ENCODE data around the gene CCT5. TPM values are rescaled to one million over a fixed set of nuclear protein-coding genes. Genes with fewer than 3 reads are reported as not detected.

Gene CCT5
- total RNA-seq, 1 donor from 2014 or later: 542 TPM

DNA sequence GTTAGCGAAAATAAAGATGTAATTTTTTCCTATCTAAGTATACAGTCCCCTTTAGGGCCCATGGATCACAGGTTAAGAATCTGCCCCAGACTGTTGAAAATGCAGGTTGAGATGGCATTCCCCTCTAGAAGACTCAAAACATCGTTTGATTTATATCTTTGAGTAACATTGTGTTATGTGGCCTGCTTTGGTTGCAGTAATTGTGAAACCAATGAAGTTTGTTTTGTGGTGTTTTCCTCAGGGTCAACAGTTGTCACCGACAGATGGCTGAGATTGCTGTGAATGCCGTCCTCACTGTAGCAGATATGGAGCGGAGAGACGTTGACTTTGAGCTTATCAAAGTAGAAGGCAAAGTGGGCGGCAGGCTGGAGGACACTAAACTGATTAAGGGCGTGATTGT lies 7.8 kb downstream of the CCT5 start:
- FAIRE-seq (no peak), DNase-seq (ENCODE audit: low read depth) (no peak)
- Histone ChIP-seq H3K27me3 (ENCODE audit: control insufficient read depth, insufficient read depth, low read length) (no peaks in the 10 kb centered on the region), H3K4me3 (ENCODE audit: low read depth, low read length) (no peak overlapping the region), H3K36me3 (ENCODE audit: control insufficient read depth, insufficient read depth, low read length) (peaks cover 37% of the 10 kb centered on the region)
- TF ChIP-seq, protein P1, sequence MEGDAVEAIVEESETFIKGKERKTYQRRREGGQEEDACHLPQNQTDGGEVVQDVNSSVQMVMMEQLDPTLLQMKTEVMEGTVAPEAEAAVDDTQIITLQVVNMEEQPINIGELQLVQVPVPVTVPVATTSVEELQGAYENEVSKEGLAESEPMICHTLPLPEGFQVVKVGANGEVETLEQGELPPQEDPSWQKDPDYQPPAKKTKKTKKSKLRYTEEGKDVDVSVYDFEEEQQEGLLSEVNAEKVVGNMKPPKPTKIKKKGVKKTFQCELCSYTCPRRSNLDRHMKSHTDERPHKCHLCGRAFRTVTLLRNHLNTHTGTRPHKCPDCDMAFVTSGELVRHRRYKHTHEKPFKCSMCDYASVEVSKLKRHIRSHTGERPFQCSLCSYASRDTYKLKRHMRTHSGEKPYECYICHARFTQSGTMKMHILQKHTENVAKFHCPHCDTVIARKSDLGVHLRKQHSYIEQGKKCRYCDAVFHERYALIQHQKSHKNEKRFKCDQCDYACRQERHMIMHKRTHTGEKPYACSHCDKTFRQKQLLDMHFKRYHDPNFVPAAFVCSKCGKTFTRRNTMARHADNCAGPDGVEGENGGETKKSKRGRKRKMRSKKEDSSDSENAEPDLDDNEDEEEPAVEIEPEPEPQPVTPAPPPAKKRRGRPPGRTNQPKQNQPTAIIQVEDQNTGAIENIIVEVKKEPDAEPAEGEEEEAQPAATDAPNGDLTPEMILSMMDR (IDR thresholded peaks at IDR 0.05; ENCODE audit: insufficient read depth, low read length, severe bottlenecking): no peak

DNA sequence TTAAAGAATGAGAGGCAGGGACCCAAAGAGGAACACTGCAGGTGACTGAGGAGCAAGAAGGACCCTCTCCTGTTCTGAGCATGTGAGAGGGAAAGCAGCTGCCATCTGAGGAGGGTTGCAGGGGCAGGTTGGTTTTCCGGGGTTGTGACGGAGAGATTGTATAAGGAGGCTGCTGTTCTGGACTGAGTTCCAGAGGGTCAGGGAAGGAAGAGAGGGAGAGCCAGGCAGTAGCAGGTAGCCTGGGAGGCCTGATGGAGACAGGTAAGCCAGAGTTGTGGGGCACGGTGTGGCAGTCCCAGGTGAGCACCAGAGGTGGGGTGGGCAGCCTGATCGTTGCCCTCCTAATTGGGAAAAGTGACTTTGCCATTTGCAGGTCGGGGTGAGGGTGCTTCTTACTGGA lies 9.8 kb downstream of the CCT5 start:
- H3K36me3 ChIP-seq (ENCODE audit: control insufficient read depth, insufficient read depth, low read length): peaks cover 38% of the 10 kb centered on the region
- H3K4me3 ChIP-seq (ENCODE audit: low read depth, low read length): no peak overlapping the region
- no peak for DNase-seq (ENCODE audit: low read depth)
- TF ChIP-seq, protein P1 (IDR thresholded peaks at IDR 0.05; ENCODE audit: insufficient read depth, low read length, severe bottlenecking): no peak
- H3K27me3 ChIP-seq (ENCODE audit: control insufficient read depth, insufficient read depth, low read length): no peaks in the 10 kb centered on the region
- FAIRE-seq: no peak

DNA sequence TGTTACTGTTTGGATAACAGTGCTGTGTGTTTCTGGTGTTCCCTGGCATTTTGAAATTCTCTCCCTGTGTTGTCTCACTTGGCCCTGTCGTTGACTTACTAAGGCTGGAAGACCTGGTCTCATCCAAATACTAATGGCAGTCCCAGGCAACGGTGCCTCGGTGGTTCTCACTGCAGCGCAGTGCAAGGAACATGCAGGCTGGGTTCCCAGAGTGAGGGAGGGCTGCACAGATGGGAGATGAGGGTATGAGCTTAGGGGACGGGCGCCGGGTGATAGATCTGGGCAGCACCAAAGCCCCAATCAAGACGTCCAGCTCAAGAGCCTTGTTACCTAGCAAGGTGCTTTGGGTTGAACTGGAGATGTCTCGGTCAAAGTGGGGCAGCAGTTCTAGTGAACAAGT lies 11.0 kb downstream of the CCT5 start:
- H3K27me3 ChIP-seq (ENCODE audit: control insufficient read depth, insufficient read depth, low read length): no peaks in the 10 kb centered on the region
- DNase-seq (ENCODE audit: low read depth) (no peak), FAIRE-seq (no peak)
- TF ChIP-seq, protein P1 (IDR thresholded peaks at IDR 0.05; ENCODE audit: insufficient read depth, low read length, severe bottlenecking): no peak
- no peak overlapping the region for H3K4me3 ChIP-seq (ENCODE audit: low read depth, low read length)
- peaks cover 34% of the 10 kb centered on the region for H3K36me3 ChIP-seq (ENCODE audit: control insufficient read depth, insufficient read depth, low read length)

DNA sequence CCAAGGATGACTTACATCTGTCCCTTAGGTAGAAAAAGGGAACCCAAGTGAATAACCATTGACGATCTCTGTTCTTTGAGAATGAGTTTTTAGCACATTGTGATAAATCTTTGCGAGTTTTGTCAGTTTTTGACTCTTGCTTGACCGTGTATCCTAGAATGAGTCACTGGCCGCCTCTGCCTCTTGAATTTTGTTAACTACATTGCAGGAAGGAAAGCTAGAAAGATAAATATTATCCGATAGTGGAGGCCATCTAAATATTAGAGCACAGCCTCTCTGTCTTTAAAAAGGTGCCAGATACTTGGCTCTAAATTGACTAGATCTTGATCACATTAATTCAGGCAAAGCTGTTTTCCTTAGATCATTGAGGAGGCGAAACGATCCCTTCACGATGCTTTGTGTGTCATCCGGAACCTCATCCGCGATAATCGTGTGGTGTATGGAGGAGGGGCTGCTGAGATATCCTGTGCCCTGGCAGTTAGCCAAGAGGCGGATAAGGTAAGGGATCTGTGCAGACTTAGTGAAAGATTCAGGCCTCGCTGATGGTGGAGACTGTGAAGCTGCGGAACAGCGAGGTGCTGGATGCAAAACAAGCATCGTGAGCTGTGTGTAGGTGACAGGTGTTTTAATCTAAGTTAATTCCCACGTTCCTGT lies 12.2 kb downstream of the CCT5 start:
- DNase-seq (ENCODE audit: low read depth): no peak
- Histone ChIP-seq H3K36me3 (ENCODE audit: control insufficient read depth, insufficient read depth, low read length) (peaks cover 28% of the 10 kb centered on the region), H3K27me3 (ENCODE audit: control insufficient read depth, insufficient read depth, low read length) (no peaks in the 10 kb centered on the region), H3K4me3 (ENCODE audit: low read depth, low read length) (no peak overlapping the region)
- no peak for FAIRE-seq
- TF ChIP-seq, protein P1 (IDR thresholded peaks at IDR 0.05; ENCODE audit: insufficient read depth, low read length, severe bottlenecking): no peak

DNA sequence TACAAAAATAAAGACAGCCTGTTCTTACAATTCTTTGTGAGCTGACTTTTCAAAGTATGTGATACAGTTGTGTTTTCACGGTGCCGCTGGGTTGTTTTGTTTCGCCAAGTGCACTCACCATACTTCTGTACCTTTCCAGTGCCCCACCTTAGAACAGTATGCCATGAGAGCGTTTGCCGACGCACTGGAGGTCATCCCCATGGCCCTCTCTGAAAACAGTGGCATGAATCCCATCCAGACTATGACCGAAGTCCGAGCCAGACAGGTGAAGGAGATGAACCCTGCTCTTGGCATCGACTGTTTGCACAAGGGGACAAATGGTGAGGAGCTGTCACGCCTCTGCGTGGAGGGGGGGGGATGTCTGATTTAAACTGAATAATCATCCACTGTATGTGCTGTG lies 12.9 kb downstream of the CCT5 start:
- DNase-seq (ENCODE audit: low read depth) (no peak), FAIRE-seq (no peak)
- Histone ChIP-seq H3K4me3 (ENCODE audit: low read depth, low read length) (no peak overlapping the region), H3K36me3 (ENCODE audit: control insufficient read depth, insufficient read depth, low read length) (peaks cover 27% of the 10 kb centered on the region), H3K27me3 (ENCODE audit: control insufficient read depth, insufficient read depth, low read length) (no peaks in the 10 kb centered on the region)
- TF ChIP-seq, protein P1 (IDR thresholded peaks at IDR 0.05; ENCODE audit: insufficient read depth, low read length, severe bottlenecking): no peak

DNA sequence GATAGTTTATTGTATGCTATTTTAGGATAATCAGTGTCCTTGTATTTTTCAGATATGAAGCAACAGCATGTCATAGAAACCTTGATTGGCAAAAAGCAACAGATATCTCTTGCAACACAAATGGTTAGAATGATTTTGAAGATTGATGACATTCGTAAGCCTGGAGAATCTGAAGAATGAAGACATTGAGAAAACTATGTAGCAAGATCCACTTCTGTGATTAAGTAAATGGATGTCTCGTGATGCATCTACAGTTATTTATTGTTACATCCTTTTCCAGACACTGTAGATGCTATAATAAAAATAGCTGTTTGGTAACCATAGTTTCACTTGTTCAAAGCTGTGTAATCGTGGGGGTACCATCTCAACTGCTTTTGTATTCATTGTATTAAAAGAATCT lies 14.5 kb downstream of the CCT5 start:
- H3K4me3 ChIP-seq (ENCODE audit: low read depth, low read length): no peak overlapping the region
- H3K27me3 ChIP-seq (ENCODE audit: control insufficient read depth, insufficient read depth, low read length): no peaks in the 10 kb centered on the region
- FAIRE-seq: no peak
- peaks cover 18% of the 10 kb centered on the region for H3K36me3 ChIP-seq (ENCODE audit: control insufficient read depth, insufficient read depth, low read length)
- TF ChIP-seq, protein P1 (IDR thresholded peaks at IDR 0.05; ENCODE audit: insufficient read depth, low read length, severe bottlenecking): no peak
- DNase-seq (ENCODE audit: low read depth): no peak

Data from bronchial epithelial cell (primary cell).